ENCODE measurements around the gene EXOC3L4.
"Not testable (repeated sequence)": the region's sequence is repeated elsewhere in the genome, so short reads cannot be mapped to it uniquely, and the experiment has no call there.

Gene EXOC3L4

GRCh38 chr14:103105580-103106150, 11.1 kb downstream of the EXOC3L4 start:
- no peak for DNase-seq (ENCODE audit: low spot score)

DNA sequence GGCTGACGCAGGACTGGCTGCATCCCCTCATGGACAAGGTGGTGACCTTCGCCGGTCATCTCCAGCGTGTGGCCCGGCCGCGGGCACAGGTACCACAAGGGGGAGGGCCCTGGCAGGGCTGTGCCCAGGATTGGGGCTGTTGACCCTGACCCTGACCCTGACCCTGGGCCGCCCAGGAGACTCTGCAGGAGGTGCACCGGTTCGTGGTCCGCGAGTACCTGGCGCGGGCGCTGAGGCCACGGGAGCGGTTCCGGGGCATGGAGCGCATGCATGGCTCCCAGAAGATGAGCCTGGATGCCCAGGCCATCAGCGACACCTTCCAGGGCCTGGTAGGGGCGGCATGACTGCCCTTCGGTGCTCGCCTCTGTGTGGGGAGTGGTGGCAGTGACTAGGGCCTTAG, 12.9 kb downstream of the EXOC3L4 start:
- DNase-seq (ENCODE audit: low spot score) = no peak

- DNase-seq (ENCODE audit: low spot score) = no peak
Observed at GRCh38 chr14:103107941-103108748, 13.6 kb downstream of the EXOC3L4 start.

GRCh38 chr14:103108749-103109207, 14.3 kb downstream of the EXOC3L4 start:
- no peak for DNase-seq (ENCODE audit: low spot score)

DNA sequence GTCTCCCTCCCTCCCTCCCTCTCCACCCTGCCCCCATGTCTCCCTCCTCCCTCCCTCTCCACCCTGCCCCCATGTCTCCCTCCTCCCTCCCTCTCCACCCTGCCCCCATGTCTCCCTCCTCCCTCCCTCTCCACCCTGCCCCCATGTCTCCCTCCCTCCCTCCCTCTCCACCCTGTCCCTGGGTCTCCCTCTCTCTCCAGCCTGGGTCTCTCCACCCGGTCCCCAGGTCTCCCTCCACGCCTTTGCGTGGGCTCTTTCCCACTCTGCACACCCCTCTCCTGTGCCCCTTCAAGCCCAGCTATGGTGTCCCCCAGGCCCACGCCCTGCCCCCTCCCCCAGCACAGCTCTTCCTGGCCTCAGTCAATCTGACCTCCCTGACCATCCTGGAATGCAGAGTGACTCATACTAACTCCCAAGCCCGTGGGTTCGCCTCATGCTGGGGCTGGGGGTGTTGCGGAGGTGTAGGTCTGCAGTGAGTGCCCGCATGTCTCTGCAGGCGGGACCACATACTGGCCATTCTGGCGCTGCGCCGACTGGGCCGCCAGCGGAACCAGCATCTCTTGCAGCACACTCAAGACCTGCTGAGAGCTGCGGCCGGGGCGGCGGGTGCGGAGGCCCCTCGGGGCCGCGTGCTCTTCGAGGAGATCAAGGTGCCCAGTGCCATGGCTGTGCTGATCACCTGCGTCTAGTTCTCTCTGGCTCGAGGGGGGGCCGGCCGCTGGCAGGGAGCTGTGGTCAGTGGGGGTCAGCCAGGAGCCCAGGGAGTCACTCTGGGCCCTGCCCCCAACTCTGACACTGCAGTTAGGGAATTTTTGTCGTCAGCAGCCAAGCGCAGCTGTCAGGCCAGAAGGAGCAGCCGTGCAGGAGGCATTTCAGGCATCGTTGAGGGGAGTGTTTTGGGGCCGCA, 15.3 kb downstream of the EXOC3L4 start:
- DNase-seq (ENCODE audit: low spot score) = no peak

GRCh38 chr14:103110681-103111231, 16.2 kb downstream of the EXOC3L4 start:
- no peak for DNase-seq (ENCODE audit: low spot score)

DNA sequence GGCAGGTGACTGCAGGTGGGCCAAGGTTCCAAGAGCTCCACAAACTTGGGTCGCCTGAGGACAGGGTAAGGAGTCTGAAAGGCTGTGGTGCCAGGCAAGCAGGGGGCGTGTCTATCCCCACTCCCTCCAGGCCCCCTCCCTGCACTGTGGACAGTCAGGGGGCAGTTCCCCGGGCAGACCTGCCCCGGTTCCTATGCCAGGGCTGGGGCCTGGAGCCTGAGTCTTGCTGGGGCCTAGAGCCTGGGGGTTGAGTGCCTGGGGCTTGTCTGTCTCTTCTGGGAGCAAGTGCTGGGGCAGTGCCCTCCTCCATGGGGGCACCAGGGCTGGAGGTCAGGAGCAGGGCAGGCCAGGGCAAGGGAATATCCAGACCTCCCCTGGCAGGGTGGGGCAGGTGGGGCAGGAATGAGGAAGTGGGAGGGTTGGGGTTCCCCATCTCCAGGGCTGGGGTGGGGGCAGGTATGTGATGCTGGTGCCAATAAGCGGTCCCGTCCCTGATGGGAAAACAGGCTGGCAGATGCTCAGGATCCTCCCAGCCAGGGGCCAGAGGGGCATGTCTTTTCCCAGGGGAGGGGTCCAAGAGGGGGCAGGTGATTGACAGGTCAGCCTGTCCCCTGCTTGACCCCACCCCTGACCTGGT, 16.8 kb downstream of the EXOC3L4 start:
- no peak for DNase-seq (ENCODE audit: low spot score)

DNA sequence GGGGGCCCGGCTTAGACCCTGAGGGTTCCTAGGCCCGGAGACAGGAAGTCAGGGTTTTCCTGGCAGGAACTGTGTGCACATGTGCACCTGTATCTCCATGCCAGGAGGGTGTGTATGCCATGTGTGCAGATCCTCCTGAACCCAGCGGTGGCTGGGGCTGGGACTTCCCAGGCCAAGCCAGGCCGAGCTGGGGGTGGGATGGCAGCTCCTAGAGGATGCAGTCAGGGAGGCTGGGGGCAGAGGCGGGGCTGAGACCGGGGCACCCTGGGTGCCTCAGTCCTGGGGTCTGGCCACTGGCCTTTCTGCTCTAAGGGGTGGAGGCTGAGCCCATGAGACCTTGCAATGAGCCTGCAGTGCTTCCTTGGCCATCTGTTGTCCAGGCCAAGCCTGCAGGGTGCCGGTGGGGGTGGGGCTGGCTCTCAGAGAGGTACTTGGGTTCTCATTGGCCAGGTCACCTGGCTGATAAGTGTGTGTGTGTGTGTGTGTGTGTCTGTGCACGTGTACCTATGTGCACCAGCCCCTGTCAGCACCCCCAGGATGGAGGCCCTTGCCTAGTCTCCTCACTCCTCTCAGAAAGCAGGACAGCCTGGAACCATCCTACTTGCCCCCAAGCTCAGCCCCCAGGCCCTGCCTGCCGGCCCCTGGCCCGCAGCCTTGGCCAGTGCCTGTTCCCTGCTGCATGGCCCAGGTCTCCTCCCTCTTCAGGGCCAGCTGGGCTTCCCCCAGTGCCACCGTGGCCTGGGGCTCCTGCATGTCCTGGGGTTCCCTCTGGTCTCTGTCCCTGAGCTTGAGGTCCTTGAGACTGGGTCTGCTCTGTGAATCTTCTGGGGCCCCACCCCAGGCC, 18.1 kb downstream of the EXOC3L4 start:
- DNase-seq (ENCODE audit: low spot score) = no peak

DNA sequence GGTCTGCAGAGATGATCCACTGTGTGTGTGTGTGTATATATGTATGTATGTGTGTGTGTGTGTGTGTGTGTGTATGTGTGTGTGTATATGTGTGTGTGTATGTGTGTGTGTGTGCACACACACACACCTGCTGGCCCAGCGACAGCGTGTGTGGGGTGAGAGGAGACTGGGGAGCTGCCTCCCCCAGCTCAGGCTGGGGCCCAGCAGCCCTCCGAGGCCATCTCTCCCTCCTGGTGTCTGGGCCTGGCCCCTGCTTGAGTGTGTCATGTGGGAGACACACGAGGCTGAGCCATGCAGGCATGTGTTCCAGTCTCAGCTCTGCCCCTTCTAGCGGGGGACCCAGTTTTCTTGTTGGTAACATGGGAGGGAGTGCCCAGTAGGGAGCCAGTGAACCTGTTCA, 18.8 kb downstream of the EXOC3L4 start:
- DNase-seq (ENCODE audit: low spot score) = no peak

- DNase-seq (ENCODE audit: low spot score) = no peak
Observed at GRCh38 chr14:103113774-103114173, 19.2 kb downstream of the EXOC3L4 start.

- not testable (repeated sequence) for DNase-seq (ENCODE audit: low spot score)
Observed at GRCh38 chr14:103115086-103115679, 20.7 kb downstream of the EXOC3L4 start.

DNA sequence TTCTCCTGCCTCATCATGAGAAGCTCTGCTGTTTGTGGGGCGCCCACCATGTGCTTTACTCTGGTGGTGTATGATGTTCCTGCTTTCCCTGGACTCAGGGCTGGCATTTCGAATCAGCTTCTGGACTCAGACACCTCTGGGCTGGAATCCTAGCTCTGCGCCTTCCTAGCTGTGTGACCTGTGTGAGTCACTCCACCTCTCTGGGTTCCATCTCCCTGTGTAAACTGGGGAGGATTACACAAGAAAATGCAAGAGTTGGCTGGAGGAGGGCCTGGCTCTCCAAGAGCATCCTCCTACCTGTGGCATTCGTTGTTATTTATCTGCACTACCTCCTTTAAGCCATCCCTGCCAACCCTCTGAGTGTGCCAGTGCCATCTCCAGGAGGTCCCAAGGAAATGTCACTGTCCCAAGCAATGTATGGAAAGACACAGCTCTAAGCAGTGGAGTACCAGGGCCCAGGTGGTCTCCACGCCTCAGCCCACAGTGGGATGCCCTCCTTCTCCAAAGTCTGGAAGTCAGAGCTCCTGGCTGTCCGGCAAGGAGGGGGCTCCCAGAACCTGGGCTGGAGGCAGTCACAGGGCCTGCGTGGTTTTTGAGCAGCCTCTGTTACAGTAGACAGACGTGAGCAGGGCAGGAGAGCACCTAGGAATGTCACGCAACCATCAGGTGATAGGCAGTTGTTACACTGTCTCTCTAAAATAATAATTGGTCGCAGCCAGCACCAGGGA, 21.5 kb downstream of the EXOC3L4 start:
- DNase-seq (ENCODE audit: low spot score) = no peak

GRCh38 chr14:103116636-103117035, 22.1 kb downstream of the EXOC3L4 start:
- DNase-seq (ENCODE audit: low spot score) = no peak

GRCh38 chr14:103117499-103117898, 23.0 kb downstream of the EXOC3L4 start:
- not testable (repeated sequence) for DNase-seq (ENCODE audit: low spot score)

GRCh38 chr14:103118018-103118662, 23.6 kb downstream of the EXOC3L4 start:
- no peak for DNase-seq (ENCODE audit: low spot score)

- no peak for DNase-seq (ENCODE audit: low spot score)
Observed at GRCh38 chr14:103118663-103119404, 24.3 kb downstream of the EXOC3L4 start.

DNA sequence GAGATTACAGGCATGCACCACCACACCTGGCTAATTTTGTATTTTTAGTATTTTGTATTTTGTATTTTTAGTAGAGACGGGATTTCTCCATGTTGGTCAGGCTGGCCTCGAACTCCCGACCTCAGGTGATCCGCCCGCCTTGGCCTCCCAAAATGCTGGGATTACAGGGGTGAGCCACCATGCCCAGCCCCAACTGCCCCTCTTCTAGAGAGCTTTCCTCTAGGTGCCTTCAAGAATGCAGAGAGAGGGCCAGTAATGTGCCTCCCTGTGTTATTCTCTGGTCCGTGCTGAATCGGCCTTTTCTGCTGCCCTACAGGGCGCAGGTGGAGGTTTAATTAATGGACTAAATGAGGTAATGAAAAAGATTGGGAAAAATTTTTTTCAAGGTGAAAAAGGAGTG, 25.0 kb downstream of the EXOC3L4 start:
- not testable (repeated sequence) for DNase-seq (ENCODE audit: low spot score)

DNA sequence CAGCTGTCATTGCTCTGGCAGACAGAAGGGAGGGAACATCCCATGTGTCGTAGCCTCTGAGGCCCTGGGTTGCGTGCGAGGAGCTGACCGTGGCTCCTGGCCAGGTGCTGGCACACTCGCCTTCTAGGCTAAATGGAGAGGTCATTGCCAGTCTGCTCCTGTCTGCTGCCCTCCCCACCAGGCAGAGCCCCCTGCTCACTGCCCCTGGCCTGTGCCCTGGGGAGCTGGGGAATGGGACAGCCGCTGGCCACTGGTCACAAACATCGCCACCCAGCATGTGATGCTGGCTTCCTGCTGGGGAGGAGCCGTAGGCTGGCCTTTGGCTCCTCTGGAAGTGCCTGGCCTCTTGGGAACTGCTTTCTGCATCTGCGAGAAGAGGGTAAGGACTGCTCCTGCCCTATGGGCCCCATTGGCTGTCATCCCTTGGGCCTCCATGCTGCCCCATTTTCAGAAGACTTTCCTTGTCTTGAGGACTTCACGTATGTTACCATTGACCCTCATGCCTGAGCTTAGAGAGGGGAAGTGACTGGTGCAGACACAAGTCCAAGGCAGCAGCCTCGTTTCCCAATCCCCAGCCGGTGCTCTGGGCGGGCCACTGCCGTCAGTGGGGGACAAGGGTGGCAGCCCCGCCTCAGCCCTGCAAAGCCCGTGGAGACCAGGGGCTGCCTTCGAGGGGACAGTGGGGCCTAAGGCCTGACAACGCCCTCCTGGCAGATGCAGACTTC, 26.8 kb downstream of the EXOC3L4 start:
- DNase-seq (ENCODE audit: low spot score) = no peak
